ENCODE measurements around the gene CEP89.

Gene CEP89

DNA sequence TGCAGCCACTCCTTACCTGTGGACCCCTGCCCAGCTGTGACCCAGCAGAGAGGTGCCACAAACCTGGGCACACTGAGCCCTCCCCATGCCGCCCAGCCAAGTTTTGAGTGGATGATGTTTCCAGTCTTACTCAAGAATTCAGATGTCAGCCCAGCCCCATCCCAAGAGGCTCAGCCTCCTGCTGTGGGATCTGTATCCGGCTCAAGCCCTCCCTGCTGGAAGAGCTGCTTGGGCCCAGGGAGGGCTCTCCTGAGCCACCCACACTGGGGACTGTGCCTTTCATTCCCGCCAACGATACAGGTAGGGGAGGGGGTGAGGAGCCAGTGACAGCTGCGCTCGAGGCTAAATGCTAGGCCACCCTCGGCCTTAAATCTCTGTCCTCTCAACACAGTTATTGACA is 96.3 kb downstream of the CEP89 start:
- Histone ChIP-seq H3K27me3 (no peaks in the 10 kb centered on the region), H3K9me3 (no peaks in the 10 kb centered on the region), H3K36me3 (peaks cover 11 to 41% (median 27%) of the 10 kb centered on the region in 3 donors), H3K27ac (no peak overlapping the region), H3K4me3 (no peak overlapping the region), H3K4me1 (no peaks in the 10 kb centered on the region)
- TF ChIP-seq, protein P1, sequence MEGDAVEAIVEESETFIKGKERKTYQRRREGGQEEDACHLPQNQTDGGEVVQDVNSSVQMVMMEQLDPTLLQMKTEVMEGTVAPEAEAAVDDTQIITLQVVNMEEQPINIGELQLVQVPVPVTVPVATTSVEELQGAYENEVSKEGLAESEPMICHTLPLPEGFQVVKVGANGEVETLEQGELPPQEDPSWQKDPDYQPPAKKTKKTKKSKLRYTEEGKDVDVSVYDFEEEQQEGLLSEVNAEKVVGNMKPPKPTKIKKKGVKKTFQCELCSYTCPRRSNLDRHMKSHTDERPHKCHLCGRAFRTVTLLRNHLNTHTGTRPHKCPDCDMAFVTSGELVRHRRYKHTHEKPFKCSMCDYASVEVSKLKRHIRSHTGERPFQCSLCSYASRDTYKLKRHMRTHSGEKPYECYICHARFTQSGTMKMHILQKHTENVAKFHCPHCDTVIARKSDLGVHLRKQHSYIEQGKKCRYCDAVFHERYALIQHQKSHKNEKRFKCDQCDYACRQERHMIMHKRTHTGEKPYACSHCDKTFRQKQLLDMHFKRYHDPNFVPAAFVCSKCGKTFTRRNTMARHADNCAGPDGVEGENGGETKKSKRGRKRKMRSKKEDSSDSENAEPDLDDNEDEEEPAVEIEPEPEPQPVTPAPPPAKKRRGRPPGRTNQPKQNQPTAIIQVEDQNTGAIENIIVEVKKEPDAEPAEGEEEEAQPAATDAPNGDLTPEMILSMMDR (IDR thresholded peaks at IDR 0.05), result no peak
- DNase-seq, result peak in 1 of 2 donors; percentile 32
- intact Hi-C loops (cut with DNase I; ENCODE audit: low total_unique reads), result no loop called here

DNA sequence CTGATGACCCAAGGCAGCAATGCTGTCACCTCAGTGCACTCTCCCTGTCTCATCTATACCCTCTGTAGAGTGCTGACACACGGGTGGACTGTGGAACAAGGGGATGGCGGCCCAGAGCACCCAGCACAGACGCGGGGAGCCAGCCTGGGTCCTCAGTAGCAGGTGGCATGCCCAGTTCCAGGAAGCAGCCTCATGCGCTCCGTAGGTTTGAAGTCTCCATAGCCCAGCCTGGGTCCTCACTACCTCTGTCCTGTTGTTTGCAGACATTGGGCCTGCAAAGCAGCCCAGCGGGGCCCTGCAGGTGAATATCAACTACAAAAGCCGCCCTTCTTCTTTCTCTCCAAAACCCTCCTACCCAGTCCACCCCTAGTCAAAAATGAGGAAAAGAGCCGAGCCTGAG is 97.2 kb downstream of the CEP89 start:
- intact Hi-C loops (cut with DNase I; ENCODE audit: low total_unique reads), result no loop called here
- Histone ChIP-seq H3K4me1 (no peaks in the 10 kb centered on the region), H3K27ac (no peak overlapping the region), H3K27me3 (no peaks in the 10 kb centered on the region), H3K36me3 (peaks cover 11 to 34% (median 22%) of the 10 kb centered on the region in 3 donors), H3K9me3 (no peaks in the 10 kb centered on the region), H3K4me3 (no peak overlapping the region)
- peak in 1 of 2 donors; percentile 51 for DNase-seq
- TF ChIP-seq, protein P1 (IDR thresholded peaks at IDR 0.05), result no peak

DNA sequence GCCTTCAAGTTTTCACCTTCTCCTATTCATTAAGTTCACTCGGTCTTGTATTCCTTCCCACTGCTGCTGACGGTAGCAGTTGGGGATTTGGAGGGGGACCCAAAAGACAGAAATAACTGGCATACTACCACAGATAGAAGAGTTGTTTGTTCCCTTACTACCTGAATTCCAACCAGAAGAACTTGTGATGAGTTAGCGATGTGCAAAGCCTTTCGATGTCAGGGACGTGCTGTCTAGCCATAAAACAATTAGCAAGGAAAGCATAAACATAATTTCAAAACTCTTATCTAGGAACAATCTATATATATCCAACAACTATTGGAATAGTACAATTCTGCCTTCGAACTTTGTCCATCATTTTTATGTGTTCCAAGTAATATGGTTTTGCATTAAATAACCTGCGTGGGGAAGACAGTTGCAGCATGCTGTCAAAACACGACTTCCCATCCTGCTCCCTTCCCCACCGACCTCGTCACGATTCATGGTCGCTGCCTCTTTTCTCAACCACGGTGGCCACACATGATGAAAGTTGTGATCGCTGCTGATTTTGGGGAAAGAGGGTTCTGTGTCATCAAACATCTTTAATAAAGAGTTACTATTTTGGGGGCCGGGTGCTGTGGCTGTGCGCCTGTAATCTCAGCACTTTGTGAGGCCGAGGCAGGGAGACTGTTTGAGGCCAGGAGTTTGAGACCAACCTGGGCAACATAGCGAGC is 98.4 kb downstream of the CEP89 start:
- intact Hi-C loops (cut with DNase I; ENCODE audit: low total_unique reads), result no loop called here
- Histone ChIP-seq H3K4me1 (no peaks in the 10 kb centered on the region), H3K27ac (no peak overlapping the region), H3K4me3 (no peak overlapping the region), H3K36me3 (peaks cover 4 to 22% (median 10%) of the 10 kb centered on the region in 3 donors), H3K9me3 (no peaks in the 10 kb centered on the region), H3K27me3 (no peaks in the 10 kb centered on the region)
- TF ChIP-seq, protein P1 (IDR thresholded peaks at IDR 0.05), result no peak
- peak in 1 of 2 donors; percentile 20 for DNase-seq

DNA sequence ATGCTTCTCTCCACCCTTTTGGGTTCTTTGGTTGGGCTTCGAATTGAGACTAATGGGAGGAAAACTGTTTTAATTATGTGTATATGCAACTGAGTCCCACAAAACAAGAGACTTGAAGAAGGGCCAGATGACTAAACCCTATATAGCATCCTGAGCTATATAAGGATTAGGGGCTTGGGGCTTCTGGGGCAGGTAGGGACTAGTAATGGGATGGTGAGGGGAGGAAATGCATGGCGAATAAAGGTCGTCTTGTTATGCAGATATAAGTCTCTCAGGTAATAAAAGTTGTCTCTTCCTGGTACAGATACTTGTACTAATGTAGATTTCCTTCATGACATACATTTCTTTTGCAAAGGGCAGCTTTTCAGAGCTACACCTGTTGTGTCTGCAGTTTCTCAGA is 99.4 kb downstream of the CEP89 start:
- intact Hi-C loops (cut with DNase I; ENCODE audit: low total_unique reads), result no loop called here
- H3K27ac ChIP-seq, result no peak overlapping the region
- no peaks in the 10 kb centered on the region for H3K9me3 ChIP-seq
- H3K4me1 ChIP-seq, result no peaks in the 10 kb centered on the region
- no peak overlapping the region for H3K4me3 ChIP-seq
- no peaks in the 10 kb centered on the region for H3K27me3 ChIP-seq
- DNase-seq, result no peak
- peaks cover 0 to 12% (median 4%) of the 10 kb centered on the region in 3 donors for H3K36me3 ChIP-seq
- TF ChIP-seq, protein P1 (IDR thresholded peaks at IDR 0.05), result no peak

DNA sequence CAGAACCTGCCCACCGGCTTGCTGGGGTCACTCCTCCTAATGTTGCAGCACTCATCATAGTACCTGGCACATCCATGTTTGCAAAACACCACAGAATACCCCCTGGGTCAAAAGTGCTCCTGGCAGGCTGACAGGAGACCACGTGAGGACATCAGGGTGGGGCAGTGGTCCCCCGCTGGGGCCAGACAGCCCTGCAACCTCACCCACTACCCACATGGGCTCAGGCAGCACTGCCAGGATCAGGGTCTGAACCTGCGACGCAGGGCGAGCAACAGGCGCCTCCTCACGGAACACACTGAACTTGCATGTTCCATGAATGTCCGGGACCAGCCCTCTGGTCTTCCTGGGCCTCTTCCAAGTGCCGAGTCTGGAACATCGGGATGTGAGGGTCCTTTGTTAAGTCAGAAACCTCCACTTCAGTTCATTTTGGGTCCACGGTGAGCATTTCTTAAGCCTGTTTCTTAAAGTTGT is 100.7 kb downstream of the CEP89 start:
- DNase-seq, result peak in 1 of 2 donors; percentile 39
- Histone ChIP-seq H3K36me3 (no peaks in the 10 kb centered on the region), H3K27me3 (no peaks in the 10 kb centered on the region), H3K27ac (no peak overlapping the region), H3K4me3 (no peak overlapping the region), H3K4me1 (no peaks in the 10 kb centered on the region), H3K9me3 (no peaks in the 10 kb centered on the region)
- intact Hi-C loops (cut with DNase I; ENCODE audit: low total_unique reads), result no loop called here
- TF ChIP-seq, protein P1 (IDR thresholded peaks at IDR 0.05), result no peak

All from tibial artery (tissue), 4 donors.